ENCODE data around the gene YY1.
A peak's percentile ranks its signal among the peaks of the same experiment; 100 is the strongest.
"Not testable (repeated sequence)": the region's sequence is repeated elsewhere in the genome, so short reads cannot be mapped to it uniquely, and the experiment has no call there.

Gene YY1

DNA sequence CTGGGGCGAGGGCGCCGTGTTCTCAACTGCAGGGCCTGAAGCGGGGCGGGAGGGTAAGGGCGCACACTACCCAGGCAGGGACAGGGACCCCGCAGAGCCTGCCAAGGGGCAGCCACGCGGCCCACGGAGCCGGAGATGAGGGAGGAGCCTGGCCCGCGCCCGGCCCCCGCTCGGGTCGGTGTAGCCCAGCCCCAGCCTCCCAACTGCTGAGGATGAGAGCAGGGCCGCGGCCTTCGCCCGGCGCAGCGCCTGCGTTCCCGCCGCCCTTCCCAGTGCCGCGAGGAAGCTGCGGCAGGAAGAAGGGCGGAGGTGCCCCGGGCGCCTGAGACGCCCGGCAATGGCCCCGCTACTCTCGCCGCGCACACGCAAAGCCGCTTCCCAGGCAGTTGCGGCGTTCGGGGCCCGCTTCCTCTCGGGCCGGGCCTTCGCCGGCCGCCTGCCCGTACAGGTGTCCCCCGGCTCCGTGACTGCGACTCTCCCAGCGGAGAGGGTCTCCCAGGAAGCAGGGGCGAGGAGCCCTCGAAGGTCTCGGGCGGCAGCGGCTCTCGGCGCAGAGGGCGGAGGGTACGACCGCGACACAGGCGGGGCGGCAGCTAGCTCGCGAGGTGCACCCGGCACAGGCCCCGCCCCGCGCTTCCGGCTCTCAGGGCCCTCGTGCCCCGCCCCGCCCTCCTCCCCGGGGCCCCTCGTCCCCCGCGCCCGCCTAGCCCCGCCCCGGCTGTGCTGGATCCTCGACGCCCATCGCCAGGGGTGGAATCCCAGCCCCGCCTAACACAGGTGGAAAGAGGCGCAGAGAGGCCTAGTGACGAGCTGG is 24.8 kb upstream of the YY1 start:
- peak; percentile 88 for DNase-seq (ENCODE audit: low spot score)

- no peak for DNase-seq (ENCODE audit: low spot score)
Observed at GRCh38 chr14:100214770-100215083, 24.2 kb upstream of the YY1 start.

DNA sequence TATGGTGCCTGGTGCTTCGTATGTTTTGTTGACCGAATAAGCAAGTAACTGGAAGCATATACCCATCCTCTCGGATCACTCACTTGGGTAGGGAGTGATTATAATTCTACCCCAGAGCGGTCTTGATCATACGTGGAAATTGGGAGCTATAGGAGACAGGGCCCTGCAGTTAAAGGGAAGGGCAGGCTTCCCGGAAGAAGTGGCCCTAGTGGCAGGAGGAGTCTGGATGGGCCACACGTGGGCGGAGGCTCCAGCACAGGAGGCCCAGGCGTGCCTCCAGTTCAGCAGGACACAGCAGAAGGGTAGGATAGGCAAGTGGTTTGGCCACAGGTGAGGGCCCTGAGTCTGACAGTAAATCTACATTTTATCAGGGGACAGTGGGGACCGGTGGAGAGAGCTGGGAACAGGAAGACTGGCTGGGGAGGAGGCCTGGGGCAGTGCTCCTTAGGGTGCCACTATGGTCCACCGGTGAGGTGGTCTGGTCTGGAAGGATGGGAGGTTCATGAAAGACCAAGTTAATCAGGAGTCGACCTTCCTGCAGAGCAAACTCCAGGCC is 23.5 kb upstream of the YY1 start:
- DNase-seq (ENCODE audit: low spot score) = no peak

- DNase-seq (ENCODE audit: low spot score) = no peak
Observed at GRCh38 chr14:100219126-100219785, 19.7 kb upstream of the YY1 start.

DNA sequence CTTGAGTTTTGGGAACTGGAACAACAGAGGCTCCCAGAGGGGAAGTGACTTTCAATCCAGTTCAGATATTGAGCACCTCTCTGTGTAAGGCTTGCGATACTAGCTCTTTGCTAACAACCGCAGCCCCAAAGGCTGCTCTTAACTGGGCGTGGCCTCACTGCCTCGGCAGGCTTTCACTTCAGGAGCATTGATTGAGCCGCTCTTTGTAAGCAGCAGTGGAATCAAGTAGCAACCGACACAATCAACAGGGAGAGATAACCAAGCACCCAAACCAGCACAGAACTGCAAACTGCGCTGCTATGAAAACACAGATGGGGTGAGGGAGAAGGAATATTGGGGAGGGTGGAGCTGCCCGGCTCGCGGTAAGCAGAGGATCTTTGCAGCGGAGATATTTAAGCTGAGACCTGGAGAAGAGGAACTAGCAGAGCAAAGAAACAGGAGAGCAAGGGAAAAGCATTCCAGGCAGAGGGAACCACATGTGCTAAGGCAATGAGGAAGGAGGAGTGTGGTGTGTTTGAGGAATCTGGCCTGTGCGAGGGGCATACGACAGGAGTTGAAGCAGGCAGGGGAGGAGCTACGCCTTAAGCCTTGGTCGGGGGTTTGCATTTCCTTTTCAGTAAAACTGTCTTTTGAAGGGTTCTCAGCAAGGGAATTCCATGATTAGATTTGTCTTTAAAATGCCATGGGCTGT is 17.3 kb upstream of the YY1 start:
- no peak for DNase-seq (ENCODE audit: low spot score)

DNA sequence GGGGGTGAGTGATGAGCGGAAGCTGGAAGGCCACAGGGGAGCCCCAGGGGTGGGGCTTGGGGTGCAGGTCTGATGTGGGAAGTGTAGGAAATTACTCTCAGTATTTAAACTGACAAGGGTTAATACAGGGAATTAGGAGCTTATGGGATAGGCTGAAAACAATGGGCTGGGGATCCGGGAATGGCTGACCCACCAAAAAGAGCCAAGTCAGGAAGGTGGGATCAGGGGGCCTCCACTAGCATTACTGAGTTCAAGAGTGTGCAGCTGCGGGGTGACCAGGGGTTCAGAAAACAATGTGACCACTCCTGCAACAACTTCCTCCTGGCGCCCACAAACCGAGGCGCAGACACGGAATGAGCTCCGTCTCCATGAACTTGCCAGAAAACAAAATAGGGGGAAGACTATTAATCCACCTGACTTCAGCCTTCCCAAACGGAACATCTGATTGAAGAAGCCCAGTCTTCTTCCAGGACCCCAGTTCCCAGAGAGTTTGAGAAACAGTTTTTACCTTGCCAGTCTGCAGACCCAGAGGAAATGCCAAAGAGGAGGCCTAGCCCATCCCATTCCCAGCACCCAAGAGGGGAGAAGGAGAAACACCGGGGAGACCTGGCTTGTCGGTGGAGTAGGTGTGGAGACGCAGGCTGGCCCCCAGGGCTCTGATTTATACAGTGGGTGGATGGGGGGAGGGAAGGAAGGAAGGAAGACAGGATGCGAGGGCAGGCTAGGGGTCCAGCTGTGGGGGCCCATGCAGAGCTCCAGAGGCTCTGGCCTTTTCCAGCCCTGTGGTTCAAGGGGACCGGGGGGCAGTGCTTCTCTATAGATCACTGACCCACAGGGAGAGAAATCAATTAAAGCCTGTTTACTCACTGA is 16.5 kb upstream of the YY1 start:
- no peak for DNase-seq (ENCODE audit: low spot score)

- no peak for DNase-seq (ENCODE audit: low spot score)
Observed at GRCh38 chr14:100223332-100224201, 15.4 kb upstream of the YY1 start.

DNA sequence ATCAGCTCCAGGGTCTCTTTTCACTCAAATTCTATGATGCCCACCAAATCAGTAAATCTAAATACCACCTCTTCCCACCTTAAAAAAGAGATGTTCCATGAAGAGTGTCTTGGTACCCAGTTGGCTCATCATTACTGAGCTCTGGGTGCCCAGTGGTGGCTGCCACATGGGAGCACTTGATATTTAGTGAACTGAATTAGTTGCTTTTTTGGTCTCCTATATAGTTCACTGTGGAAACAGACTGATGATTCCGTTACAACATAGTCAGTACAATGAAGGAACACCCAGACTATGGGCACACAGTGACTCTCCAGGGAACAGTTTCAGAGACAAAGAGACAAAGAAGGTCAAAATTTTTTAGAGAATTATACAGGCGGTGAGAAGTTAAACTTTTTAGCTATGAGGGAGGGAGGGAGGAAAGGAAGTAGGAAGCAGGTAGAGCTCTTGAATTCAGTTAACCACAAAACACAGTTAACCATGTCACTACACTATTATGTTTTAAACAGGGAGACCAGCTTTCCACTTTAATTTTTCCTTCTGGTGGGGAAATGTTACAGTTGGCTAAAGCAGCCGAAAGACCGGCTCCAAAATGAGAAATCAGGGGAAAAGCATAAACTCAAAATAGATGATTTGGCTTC is 14.6 kb upstream of the YY1 start:
- DNase-seq (ENCODE audit: low spot score) = no peak

- DNase-seq (ENCODE audit: low spot score) = no peak
Observed at GRCh38 chr14:100225169-100225568, 13.8 kb upstream of the YY1 start.

- no peak for DNase-seq (ENCODE audit: low spot score)
Observed at GRCh38 chr14:100230361-100230760, 8.6 kb upstream of the YY1 start.

- no peak for DNase-seq (ENCODE audit: low spot score)
Observed at GRCh38 chr14:100234511-100234910, 4.4 kb upstream of the YY1 start.

- DNase-seq (ENCODE audit: low spot score) = not testable (repeated sequence)
Observed at GRCh38 chr14:100236271-100236818, 2.6 kb upstream of the YY1 start.

DNA sequence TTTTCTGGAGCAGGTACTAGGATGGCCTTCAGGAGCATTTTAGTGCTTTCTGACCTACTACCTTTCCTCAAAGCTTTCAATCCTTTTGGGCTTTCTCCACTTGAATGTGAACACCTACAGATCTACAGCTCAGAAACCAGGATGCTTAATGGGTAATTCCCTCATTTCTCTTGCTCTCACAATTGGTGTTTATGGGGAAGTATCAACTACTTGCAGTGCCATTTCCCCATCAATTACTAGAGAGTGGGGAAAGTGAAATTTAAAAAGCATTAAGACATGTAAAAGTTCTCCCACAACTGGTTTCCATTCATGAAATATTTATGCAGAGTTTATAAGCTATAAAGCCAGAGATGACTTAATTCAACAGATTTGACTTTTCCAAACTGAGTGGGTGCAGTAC is 2.1 kb upstream of the YY1 start:
- DNase-seq (ENCODE audit: low spot score) = no peak

DNA sequence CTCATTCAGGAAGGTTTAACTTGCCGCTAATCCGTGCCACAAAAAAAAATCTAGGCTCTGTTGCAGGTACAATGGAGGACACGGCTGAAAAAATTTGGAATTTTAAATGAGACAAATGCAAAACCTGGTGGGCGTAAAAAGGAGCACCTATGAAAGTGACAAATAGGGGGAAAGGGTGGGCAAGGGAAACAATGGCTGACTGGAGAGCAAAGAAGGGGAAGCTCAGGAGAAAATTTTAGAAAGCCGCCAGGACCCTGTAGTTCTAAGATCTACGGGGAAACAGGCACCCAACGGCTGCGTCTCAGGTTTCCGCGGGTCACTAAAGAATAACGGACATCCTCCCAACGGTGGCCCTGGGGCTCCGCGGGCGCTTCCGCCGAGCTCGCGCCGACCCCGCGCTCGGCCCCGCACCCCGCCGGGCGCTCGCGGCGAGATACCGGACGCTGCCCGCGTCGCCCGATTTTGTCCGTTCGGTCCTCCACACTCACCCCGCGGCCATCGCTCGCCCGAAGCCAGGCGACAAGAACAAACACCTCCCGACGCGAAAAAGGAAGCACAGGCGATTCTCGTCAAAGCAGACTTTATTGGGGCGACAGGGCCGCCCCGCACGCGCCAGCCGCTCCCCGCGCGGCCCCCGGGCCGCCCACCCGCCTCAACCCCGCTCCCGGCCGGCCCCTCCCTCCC is 1.1 kb upstream of the YY1 start:
- peak; percentile 74 for DNase-seq (ENCODE audit: low spot score)

DNA sequence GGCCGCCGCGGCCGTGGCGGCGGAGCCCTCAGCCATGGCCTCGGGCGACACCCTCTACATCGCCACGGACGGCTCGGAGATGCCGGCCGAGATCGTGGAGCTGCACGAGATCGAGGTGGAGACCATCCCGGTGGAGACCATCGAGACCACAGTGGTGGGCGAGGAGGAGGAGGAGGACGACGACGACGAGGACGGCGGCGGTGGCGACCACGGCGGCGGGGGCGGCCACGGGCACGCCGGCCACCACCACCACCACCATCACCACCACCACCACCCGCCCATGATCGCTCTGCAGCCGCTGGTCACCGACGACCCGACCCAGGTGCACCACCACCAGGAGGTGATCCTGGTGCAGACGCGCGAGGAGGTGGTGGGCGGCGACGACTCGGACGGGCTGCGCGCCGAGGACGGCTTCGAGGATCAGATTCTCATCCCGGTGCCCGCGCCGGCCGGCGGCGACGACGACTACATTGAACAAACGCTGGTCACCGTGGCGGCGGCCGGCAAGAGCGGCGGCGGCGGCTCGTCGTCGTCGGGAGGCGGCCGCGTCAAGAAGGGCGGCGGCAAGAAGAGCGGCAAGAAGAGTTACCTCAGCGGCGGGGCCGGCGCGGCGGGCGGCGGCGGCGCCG is 381 bp downstream of the YY1 start:
- DNase-seq (ENCODE audit: low spot score) = no peak

DNA sequence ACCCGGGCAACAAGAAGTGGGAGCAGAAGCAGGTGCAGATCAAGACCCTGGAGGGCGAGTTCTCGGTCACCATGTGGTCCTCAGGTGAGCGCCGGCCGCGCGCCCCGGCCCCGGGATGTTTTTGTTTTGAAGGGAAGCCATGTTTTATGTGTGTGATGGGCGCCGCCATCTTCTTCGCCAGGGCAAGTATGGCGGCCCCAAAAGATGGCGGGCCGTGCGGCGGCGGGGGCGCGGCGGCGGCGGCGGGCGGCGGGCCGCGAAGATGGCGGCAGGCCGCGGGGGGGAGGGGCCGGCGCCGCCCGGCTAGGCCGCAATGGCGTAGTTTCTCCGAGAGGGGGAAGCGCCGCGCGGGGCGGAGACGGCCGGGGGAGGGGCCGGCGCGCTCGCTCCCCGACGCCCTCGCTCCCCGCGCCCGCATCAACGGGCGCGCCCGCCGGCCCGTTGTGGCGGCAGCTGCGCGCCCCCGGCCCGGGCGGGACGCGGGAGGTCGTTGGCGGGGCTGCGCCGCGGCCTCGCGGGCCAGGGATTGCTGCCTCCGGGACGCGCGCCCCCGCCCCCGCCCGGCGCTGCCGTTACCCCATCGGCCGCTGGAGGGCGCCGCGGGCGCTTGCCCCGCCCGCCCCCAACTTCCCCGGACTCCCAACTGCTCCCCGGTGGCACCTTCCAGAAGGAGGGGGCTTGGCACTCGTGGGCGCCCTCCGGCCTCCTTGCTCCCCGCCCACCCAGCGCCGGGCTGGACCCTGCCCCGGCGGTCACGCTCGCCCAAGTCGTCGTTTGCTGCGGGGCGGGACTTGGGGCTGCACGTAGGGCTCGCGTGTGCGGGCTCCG is 1.1 kb downstream of the YY1 start:
- DNase-seq (ENCODE audit: low spot score) = peak; percentile 83

GRCh38 chr14:100240668-100241032 is 1.7 kb downstream of the YY1 start:
- DNase-seq (ENCODE audit: low spot score) = no peak

DNA sequence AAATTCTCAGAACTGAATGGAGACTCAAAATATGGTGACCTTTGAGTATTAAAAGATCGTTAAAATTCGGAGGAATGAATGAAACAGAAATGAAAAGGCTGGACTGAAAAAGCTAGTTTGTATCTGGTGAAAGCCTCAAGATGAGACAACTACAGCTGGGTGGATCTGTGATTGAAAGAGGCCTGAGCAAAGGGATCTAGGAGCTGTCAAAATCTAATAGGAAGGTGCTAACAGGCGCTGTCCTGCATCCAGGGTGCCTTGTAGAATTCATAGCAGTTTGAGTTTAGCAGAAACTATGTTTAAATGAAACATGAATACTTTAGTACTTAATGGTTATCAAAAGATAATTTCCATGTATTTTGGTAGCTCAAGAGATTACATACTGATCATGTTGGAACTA is 2.3 kb downstream of the YY1 start:
- DNase-seq (ENCODE audit: low spot score) = peak; percentile 27
